NCI-H2227 (cell line): ENCODE results near the gene TMEM151B.
A peak's percentile ranks its signal among the peaks of the same experiment; 100 is the strongest.
"Not testable (repeated sequence)": the region's sequence is repeated elsewhere in the genome, so short reads cannot be mapped to it uniquely, and the experiment has no call there.

Experiments
- DNase-seq: peaks from one replicate; lab custom pipeline; 2025; ENCODE audit not compliant: unreplicated experiment; lab: John Stamatoyannopoulos, UW

The TMEM151B gene

DNA sequence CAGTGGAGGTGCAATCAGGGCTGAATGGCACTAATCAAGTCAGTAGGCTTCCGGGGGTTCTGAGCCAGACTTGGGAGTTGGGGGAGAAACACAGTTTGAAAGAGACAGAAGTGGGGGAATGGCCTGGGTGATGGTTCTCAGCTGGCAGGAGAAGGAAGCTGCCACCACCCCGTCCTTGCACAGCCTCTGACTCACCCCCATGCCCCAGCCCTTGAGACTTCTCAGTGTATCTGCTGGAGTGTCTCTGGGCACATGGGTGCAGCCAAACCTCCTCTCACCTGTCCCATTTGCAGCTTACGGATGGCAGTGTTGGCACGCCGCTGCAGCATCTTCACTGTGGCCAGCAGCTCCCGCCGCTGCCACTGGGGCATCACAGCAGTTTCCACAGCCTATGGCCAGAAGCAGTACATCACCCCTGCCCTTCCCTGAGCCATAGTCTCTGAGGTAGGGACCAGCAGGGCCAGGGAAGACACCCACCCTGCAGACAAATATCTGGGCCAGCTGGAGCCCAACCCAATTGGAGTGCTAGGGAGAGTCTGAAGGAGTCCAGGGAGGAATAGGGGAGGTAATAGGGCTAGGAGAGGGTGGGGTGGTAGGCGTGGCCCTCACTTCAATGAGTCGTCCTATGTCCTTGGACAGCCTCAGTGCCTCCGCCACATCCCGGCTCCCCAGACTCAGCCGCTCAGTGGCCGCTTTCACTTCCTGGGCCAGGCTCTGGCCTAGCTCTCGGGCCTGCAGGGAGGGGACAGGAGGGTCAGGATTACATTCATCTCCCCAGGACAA lies 31.7 kb downstream of the TMEM151B start:
- DNase-seq, result no peak

DNA sequence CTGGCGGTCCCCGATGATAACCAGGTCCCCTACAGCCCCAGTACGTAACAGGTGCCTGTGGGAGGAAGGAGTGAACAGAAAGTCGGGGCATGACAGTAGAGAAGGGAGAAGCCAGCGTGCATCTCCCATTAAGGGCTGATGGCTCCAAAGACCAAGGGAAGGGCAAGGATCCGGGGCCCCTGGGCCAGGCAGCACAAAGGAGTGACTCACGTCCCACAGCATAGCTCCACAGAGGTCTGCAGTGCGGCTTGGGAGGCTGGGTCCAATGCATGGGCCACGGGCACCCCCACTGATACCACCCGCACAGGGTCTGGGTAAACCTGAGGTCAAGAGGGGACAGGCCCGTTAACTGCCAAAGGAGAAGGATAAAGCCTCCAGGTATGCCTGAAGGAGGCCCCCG lies 32.6 kb downstream of the TMEM151B start:
- no peak for DNase-seq

- DNase-seq, result no peak
Observed at GRCh38 chr6:44303842-44304241, 33.6 kb downstream of the TMEM151B start.

GRCh38 chr6:44304282-44305199 lies 34.3 kb downstream of the TMEM151B start:
- DNase-seq, result peak; percentile 30

- DNase-seq, result no peak
Observed at GRCh38 chr6:44305200-44305725, 35.0 kb downstream of the TMEM151B start.

DNA sequence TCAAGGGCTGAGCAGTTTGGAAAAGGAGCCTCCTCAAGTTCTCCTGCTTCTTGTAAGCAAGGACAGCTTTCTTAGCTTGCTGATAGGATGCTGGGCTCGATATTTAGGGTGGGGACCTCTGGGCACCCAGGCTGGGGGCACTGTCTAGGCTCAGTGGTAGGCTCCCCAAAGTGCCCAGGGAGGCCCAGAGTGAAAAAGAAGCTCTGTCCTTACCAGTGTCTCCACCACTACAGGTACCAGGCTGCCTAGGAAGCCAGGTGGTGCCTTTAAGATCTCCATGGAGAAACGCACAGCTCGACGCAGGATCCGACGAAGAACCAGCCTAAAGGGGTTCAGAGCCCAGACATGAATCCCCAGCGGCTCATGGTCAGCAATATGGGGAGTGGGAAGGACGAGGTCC lies 36.5 kb downstream of the TMEM151B start:
- DNase-seq, result no peak

DNA sequence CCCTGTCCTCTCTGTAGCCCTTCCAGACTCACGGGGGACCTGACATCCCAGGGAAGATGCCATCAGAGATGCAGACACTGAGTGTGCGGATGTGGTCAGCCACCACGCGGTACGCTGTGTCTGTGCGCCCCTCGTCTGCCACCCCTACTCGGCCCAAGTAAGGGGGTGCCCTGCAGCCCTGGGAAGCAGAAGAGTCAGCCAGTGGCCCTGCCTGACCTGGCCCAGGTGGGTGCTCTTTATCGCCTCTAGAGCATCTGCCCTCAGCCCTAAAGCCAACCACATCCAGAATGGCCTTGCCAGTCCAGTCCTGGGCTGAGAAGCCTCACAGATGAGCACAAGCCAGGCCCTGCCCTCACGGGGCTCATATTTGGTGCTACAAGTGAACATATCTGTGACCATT lies 37.0 kb downstream of the TMEM151B start:
- no peak for DNase-seq

- DNase-seq, result no peak
Observed at GRCh38 chr6:44309092-44309491, 38.8 kb downstream of the TMEM151B start.

- DNase-seq, result no peak
Observed at GRCh38 chr6:44309631-44310030, 39.4 kb downstream of the TMEM151B start.

DNA sequence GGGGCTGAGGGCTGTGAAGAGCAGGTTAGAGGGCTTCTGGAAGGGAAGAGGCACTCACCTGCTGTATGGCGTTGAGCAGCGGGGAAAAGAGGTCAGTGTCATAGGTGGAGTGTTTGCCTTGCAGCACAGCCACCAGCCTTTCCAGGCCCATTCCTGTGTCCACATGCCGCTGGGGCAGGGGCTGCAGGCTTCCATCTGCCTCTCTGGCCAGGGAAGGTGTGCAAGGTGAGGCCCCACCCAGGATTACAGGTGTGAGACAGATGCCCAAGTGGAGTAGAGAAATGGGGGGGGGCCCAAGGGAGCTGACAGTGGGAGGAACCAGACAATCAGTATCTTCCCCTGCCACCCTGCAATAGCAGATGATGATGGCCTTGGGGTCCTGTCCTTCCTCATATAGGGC lies 40.0 kb downstream of the TMEM151B start:
- no peak for DNase-seq

DNA sequence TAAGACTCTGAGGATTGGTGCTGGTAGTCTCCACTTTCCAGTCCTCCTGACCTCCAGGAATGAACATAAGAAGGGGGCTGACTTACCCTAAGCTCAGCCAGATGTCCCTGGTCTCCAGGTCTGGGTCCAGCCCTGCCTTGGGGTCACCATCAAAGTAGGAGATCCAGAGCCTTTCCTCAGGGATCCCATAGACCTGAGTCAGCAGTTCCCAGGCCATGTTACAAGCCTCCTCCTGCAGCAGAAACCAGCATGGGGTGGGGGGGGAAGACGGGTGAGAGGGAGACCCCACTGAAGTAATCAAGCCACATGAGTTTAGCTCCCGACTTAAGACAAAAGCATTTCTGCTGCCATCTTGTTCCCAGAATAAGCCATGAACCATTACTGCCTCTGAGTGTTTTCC lies 41.1 kb downstream of the TMEM151B start:
- no peak for DNase-seq

DNA sequence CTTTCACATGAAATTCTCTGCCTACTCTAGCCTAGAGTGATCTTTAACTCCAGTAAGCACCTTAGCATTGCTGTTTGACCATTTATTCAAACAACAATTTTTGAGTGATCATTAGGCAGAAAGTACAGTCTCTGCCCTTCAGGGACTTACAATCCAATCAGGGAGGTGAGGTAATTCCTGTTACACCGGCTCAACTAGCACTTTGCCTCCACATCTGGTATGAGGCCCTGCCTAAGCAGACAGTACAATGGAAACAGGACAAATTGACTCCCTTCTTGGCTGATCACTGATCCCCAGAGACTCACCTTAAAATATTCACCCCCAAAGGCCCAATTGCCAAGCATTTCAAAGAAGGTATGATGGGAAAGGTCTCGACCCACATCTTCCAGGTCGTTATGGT lies 41.5 kb downstream of the TMEM151B start:
- DNase-seq, result no peak

- DNase-seq, result peak; percentile 93
Observed at GRCh38 chr6:44312901-44313788, 42.9 kb downstream of the TMEM151B start, which contains the start of gene AARS2. Gene AARS2 (minus strand): TSS chr6:44313347. CDS start chr6:44313323, 24 bp downstream.

- DNase-seq, result not testable (repeated sequence)
Observed at GRCh38 chr6:44314657-44315056, 44.4 kb downstream of the TMEM151B start.

- no peak for DNase-seq
Observed at GRCh38 chr6:44315516-44315915, 45.3 kb downstream of the TMEM151B start.

DNA sequence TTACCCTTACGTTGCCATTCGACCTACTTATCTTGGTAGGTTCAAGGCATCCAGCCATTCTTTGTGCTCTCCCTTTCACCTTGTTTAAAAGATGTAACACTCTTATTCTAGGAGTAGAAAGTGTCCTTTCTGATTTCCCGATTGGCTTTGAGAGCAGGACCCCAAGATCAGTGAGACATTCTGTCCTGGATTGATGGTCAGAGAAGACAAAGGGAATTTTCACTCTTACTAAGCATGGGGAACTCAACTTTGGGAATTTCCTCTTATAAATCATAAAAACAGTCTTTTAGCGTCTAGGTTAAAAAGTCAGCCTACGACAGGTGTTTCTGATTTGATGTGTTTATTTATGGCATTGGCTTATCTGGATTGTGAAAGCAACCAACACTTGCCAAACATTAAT lies 45.7 kb downstream of the TMEM151B start:
- DNase-seq, result no peak

DNA sequence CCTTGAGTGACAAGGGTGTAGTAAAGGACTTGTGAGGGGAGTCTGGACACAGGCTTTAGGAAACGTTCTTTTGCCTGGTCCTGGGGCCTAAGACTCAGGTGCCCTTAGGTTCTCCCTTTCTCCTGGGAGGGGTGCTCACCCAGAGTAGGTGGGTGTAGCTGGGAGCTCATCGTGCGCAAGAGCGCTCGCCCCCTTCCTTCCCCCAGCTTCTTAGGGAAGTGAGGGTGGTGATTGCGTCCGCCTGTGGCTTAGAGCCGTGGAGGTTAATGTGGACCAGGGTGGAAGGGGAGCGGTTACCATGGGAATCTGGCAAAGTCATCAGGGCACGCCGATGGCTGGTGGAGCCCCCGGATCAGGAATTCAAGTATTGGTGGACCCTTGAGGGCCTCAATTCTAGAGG lies 46.2 kb downstream of the TMEM151B start:
- DNase-seq, result no peak

DNA sequence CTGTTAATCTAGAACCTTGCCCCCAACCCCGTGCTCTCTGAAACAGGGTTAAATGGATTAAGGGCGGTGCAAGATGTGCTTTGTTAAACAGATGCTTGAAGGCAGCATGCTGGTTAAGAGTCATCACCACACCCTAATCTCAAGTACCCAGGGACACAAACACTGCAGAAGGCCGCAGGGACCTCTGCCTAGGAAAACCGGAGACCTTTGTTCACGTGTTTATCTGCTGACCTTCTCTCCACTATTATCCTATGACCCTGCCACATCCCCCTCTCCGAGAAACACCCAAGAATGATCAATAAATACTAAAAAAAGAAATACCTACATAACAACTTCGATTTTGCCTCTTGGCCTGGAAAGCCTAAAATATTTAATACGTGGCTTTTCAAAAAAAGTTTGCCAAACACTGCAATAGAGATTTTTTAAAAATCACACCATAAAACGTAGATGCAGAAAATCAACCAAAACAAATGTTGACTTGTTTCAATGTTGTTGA lies 46.9 kb downstream of the TMEM151B start:
- not testable (repeated sequence) for DNase-seq

GRCh38 chr6:44321210-44321609 lies 51.0 kb downstream of the TMEM151B start:
- no peak for DNase-seq

- no peak for DNase-seq
Observed at GRCh38 chr6:44327096-44327495, 56.8 kb downstream of the TMEM151B start.

DNA sequence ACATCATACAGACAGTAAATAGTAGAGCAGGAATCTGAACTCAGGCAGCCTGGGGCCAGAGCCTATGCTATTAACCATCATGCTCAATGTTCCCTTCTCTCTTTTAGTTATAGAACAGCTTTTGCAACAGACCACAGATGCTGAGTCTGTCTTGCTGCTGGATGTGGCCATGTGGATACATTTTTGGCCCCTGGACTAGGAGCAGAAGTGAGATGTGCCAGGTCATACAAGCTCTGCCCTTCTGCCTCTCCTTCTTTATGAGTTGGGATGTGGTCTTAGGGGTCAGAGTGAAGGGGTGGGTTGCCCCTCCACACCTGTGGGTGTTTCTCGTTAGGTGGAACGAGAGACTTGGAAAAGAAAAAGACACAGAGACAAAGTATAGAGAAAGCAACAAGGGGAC lies 57.5 kb downstream of the TMEM151B start:
- DNase-seq, result no peak
